LNCAP (cell line): ENCODE data around the gene DMD.

ENCODE experiments used
- TF ChIP-seq, protein P1 (sequence below): fragments of 450-650 bp; IDR thresholded peaks from 2 replicates; pipeline ENCODE4 v1.5.1; 2017; ENCODE audit warnings: mild to moderate bottlenecking

Gene DMD

DNA sequence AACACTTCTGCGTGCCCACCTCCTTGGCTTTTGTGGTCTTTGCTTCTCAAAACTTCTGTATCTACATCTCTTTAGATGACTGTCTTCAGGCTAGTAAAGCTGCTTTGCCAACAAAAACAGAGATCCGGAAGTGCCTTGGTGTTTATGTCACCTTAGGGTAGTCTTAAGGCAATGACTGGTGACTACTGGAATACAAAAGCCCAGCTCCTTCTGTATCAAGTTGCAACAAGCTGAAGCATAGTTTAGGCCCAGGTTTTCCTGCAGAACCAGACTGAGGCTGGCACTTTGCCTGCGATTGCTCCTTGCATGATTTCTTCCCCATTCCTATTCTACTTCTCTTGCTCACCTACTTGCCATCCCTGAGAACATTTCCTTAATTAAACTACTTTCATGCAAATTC, 333.8 kb downstream of the DMD start:
- TF ChIP-seq, protein P1, sequence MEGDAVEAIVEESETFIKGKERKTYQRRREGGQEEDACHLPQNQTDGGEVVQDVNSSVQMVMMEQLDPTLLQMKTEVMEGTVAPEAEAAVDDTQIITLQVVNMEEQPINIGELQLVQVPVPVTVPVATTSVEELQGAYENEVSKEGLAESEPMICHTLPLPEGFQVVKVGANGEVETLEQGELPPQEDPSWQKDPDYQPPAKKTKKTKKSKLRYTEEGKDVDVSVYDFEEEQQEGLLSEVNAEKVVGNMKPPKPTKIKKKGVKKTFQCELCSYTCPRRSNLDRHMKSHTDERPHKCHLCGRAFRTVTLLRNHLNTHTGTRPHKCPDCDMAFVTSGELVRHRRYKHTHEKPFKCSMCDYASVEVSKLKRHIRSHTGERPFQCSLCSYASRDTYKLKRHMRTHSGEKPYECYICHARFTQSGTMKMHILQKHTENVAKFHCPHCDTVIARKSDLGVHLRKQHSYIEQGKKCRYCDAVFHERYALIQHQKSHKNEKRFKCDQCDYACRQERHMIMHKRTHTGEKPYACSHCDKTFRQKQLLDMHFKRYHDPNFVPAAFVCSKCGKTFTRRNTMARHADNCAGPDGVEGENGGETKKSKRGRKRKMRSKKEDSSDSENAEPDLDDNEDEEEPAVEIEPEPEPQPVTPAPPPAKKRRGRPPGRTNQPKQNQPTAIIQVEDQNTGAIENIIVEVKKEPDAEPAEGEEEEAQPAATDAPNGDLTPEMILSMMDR: no peak

DNA sequence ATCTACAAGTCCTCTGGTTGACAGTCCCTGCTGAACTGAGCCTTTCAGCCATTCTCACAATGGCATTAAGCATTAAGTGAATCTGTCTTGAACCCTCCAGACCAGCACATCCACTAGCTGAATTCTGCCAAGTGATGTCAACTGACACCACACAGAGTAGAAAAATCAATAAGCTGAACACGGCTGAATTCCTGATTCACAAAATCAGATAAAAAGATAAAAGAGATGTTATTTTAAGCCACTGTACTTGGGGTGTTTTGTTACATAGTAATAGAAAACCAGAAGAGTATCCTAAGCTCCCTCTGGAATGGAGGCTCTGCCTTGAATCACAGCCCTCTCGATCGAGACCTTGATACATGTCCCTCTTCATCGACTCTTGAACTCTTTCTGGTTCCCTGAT, 336.5 kb downstream of the DMD start:
- TF ChIP-seq, protein P1: no peak

DNA sequence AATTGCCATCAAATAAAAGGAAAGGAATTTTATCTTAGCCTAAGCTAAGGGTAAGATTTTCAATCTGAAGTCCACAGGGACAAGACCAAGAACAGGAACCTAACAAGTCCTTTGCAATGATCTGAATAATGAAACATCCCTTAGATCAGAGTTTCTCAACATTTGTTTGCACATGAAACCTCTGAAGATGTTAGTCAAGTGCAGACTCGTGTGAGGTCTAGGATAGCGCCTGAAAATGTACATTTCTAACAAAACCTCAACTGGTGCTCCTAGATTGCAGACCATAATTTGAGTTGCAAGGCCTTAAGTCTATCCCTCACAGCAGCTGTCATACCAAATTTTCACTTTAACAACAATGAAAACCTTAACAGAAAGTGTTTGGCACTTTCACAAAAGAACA, 337.6 kb downstream of the DMD start:
- TF ChIP-seq, protein P1: no peak

DNA sequence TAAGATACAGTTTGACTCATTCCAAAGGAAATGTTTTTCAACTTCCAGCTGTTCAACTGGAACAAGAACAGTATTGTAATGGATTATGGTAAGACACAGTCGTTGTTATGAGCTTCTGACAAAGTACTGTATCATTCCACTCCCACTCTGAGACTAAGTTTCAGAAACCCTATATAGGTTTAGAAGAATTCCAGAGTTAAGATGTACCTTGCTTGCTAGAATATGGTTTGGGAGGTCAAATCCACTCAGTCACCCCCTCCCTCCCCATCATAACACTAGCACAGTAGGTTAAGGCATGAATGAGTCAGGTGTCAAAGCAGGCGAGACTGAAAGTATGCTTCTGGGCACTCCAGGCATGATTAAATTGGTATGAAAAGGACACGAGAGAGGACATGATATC, 339.7 kb downstream of the DMD start:
- TF ChIP-seq, protein P1: no peak

DNA sequence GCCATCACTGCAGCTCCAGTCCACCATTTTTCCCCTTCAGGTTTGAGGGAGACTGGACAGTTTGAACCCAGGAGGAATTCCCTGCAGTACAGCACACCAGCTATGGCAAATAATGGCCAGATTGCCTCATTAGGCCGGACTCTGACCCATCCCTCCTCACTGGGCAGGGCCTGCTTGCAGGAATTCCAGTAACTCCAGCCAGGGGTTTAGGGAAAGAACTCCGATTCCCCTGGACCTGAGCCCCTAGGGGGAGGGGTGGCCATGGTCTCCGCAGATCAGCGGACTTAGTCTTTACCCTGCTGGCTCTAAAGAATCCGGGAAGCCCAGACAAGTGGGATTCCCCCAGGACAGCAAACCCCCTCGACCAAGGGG, 342.8 kb downstream of the DMD start:
- TF ChIP-seq, protein P1: no peak

DNA sequence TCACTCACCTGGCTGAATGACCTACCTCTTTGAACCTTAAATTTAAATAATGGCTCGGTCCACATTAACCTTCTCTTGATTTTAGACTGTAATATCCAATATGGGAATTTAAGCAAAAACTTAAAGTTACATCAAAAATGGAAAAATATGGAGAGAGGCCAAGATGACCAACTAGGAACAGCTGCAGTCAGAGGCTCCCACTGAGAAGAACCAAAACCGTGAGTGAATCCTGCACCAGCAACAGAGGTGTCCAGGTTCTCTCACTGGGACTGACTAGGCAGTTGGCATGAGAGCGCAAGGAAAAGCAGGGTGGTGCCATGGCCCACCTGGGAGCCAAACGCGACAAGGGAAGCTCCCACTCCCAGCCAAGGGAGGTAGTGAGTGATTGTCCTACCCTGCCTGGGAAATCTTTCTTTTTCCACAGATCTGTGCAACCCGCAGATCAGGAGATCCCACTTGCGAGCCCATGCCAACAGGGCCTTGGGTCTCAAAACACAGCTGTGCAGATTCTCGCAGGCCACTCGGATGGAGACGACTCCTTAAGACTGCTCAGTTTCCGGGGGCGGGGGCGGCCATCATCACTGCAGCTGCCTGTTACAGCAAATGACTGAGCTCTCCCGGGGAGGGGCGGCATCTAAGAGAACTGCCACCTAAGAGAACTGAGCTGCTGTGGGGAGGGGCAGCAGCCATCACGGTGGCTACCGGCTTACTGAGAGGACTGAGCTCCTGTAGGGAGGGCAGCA, 343.4 kb downstream of the DMD start:
- TF ChIP-seq, protein P1: no peak

DNA sequence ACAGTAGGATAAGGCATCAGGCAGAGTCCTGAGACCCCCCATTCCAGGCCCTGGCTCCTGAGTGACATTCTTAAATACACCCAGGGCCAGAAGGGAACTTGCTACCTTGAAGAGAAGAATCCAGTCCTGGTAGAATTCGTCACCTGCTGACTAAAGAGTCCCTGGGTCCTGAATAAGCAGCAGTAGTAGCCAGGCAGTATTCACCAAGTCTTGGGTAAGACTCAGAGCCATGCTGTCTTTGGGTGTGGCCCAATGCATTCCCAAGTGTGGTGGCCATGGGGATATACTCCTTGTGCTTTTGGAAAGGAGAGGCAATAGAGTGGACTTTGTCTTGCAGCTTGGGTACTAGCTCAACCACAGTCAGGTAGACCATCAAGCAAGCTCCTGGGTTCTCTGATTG, 359.1 kb downstream of the DMD start:
- TF ChIP-seq, protein P1: no peak

DNA sequence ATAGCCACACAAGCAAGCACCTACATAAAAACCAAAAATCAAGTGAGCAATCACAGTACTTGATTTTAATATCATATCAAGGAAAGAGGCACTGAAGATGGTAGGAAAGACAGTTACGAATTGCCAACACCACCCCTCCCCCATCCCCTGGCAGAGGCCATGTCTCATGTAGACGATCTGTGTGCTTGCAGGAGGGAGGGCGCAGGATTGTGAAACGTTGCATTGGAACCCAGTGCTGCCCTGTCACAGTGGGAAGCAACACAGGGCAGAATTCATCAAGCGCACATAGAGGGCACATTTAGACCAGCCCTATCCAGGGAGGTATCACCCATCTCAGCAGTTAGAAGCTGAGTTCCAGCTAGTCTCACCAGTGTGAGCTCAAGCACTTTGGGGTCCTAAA, 359.8 kb downstream of the DMD start:
- TF ChIP-seq, protein P1: no peak
